Stomach smooth muscle (tissue), 2 donors: Measurements from ENCODE around the gene ABCC12.

Source experiments
- H3K27ac ChIP-seq: one replicate; pipeline ENCODE4 v1.7.0; 2013; ENCODE audit warnings: mild to moderate bottlenecking, low read length, inconsistent platforms
- H3K27me3 ChIP-seq, 2 donors: one replicate each; pipeline ENCODE4 v1.7.0; 2013; ENCODE audit warnings: low read length in 2 of 2; ENCODE audit not compliant: insufficient read depth in 2 of 2, control insufficient read depth in 1 of 2
- H3K36me3 ChIP-seq, 2 donors: one replicate each; pipeline ENCODE4 v1.7.0; 2013; ENCODE audit warnings: low read length in 2 of 2; ENCODE audit not compliant: control insufficient read depth in 2 of 2, insufficient read depth in 2 of 2
- H3K4me1 ChIP-seq: one replicate; pipeline ENCODE4 v1.7.0; 2013; ENCODE audit warnings: low read length; ENCODE audit not compliant: control insufficient read depth, insufficient read depth
- H3K4me3 ChIP-seq, 2 donors: one replicate each; pipeline ENCODE4 v1.7.0; 2013; ENCODE audit warnings: low read length in 2 of 2
- H3K9ac ChIP-seq, 2 donors: one replicate each; pipeline ENCODE4 v1.7.0; 2013; ENCODE audit warnings: low read length in 2 of 2, mild to moderate bottlenecking in 1 of 2
- H3K9me3 ChIP-seq, 2 donors: one replicate each; pipeline ENCODE4 v1.7.0; 2013; ENCODE audit warnings: low read length in 2 of 2; ENCODE audit not compliant: control insufficient read depth in 2 of 2
- donor health status: healthy.
- donor health status: Pancreatic carcinoma.

Gene ABCC12

DNA sequence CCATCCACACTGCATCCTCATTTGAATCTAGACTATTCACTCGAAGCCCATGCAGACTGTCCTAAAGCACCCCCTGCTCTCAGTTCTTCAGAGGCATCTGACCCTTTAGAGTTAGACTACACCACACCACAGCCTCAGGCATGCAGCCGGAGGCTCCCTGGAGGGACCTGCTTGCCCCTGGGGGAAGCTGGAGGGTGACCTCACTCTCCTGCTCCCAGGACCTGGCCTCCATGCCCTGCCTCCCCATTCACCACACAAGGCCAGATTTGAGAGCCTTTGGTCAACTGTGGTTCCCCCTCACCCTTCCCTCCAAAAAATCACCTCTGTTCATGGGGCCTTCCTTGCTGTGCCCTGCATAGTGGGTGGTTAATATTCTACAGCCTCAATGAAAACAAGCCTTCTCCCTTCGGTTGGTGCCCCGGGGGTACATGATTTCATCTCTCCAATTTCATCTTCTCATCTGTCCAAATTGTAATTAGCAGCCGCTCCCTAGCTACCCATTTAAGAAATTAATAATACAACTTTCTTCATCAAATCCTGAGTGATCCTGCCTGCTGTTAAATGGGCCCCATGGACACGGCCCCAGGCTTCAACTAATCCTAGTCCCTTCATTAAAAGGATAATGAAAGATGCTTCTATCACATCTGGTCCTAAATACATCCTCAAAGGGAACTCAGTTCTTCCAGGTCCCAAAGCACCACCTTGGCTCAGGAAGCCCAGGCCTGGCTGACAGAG is 24.4 kb downstream of the ABCC12 start:
- no peaks in the 10 kb centered on the region for H3K9me3 ChIP-seq
- H3K27me3 ChIP-seq: peaks cover 0 to 5% of the 10 kb centered on the region in 2 donors

DNA sequence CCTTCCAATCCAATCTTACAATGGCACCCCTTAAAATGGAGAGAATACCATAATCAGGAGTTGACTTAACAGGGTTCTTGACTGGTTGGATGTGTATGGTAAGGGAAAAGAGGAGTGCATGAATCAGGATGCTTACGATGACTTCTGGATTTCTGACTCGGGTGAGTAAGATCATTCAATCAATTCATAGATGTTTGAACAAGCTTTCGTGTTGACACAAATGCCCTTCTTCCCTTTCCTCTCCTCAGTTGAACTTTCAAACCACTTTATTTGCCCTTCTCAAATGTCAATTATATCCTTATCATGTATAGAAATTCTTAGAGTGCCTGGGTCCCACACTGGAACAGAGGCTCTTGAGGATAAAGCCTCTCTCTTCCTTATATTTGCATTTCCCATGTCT is 25.9 kb downstream of the ABCC12 start:
- Histone ChIP-seq H3K36me3 (no peaks in the 10 kb centered on the region), H3K27me3 (peaks cover 0 to 5% of the 10 kb centered on the region in 2 donors), H3K4me1 (no peaks in the 10 kb centered on the region), H3K27ac (no peak overlapping the region), H3K4me3 (no peak overlapping the region), H3K9me3 (no peaks in the 10 kb centered on the region), H3K9ac (no peak overlapping the region)

More for the DNA sequence above, 24.4 kb downstream of the ABCC12 start:
- Histone ChIP-seq H3K4me3 (no peak overlapping the region), H3K27ac (no peak overlapping the region), H3K4me1 (no peaks in the 10 kb centered on the region), H3K36me3 (no peaks in the 10 kb centered on the region), H3K9ac (no peak overlapping the region)

- Histone ChIP-seq H3K36me3 (no peaks in the 10 kb centered on the region), H3K27me3 (peaks cover 0 to 5% of the 10 kb centered on the region in 2 donors), H3K4me1 (no peaks in the 10 kb centered on the region), H3K9ac (no peak overlapping the region), H3K4me3 (no peak overlapping the region), H3K9me3 (no peaks in the 10 kb centered on the region), H3K27ac (no peak overlapping the region)
Measured at GRCh38 chr16:48128769-48129168, 27.0 kb downstream of the ABCC12 start.

GRCh38 chr16:48126801-48127644 is 28.8 kb downstream of the ABCC12 start:
- H3K4me1 ChIP-seq: no peaks in the 10 kb centered on the region
- no peak overlapping the region for H3K4me3 ChIP-seq
- H3K27ac ChIP-seq: no peak overlapping the region
- H3K9ac ChIP-seq: no peak overlapping the region
- H3K27me3 ChIP-seq: peaks cover 4 to 5% of the 10 kb centered on the region in 2 donors
- H3K36me3 ChIP-seq: no peaks in the 10 kb centered on the region
- no peaks in the 10 kb centered on the region for H3K9me3 ChIP-seq

DNA sequence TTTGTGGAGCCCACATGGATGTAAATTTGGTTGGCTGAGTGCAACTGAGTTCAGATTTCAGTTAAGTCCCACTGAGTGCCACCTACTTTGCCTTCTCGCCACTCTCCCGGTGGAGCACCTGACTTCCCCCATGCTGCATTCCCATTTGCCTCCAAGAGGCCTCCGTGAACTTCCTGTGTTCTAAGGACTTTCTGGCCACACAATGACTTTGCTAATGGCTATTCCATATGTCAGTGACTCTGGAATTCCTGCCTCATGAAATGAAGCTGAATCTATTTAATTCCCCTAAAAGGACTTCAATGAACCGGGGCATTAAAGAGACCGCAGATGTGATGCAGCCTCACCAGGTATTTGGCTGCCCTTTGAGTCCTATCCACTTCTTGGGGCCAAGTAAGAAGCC is 29.9 kb downstream of the ABCC12 start:
- H3K4me1 ChIP-seq: no peaks in the 10 kb centered on the region
- no peaks in the 10 kb centered on the region for H3K36me3 ChIP-seq
- no peak overlapping the region for H3K4me3 ChIP-seq
- no peak overlapping the region for H3K9ac ChIP-seq
- H3K27me3 ChIP-seq: peaks cover 4 to 5% of the 10 kb centered on the region in 2 donors
- no peaks in the 10 kb centered on the region for H3K9me3 ChIP-seq
- H3K27ac ChIP-seq: no peak overlapping the region

- no peak overlapping the region for H3K9ac ChIP-seq
- H3K27me3 ChIP-seq: peaks cover 4% of the 10 kb centered on the region in 2 donors
- no peak overlapping the region for H3K4me3 ChIP-seq
- H3K9me3 ChIP-seq: no peaks in the 10 kb centered on the region
- no peaks in the 10 kb centered on the region for H3K4me1 ChIP-seq
- H3K36me3 ChIP-seq: no peaks in the 10 kb centered on the region
- no peak overlapping the region for H3K27ac ChIP-seq
Measured at GRCh38 chr16:48124266-48124665, 31.5 kb downstream of the ABCC12 start.

GRCh38 chr16:48123104-48123788 is 32.5 kb downstream of the ABCC12 start:
- no peak overlapping the region for H3K27ac ChIP-seq
- no peak overlapping the region for H3K4me3 ChIP-seq
- no peak overlapping the region for H3K9ac ChIP-seq
- peaks cover 2 to 4% of the 10 kb centered on the region in 2 donors for H3K27me3 ChIP-seq
- no peaks in the 10 kb centered on the region for H3K9me3 ChIP-seq
- H3K36me3 ChIP-seq: no peaks in the 10 kb centered on the region
- H3K4me1 ChIP-seq: no peaks in the 10 kb centered on the region

DNA sequence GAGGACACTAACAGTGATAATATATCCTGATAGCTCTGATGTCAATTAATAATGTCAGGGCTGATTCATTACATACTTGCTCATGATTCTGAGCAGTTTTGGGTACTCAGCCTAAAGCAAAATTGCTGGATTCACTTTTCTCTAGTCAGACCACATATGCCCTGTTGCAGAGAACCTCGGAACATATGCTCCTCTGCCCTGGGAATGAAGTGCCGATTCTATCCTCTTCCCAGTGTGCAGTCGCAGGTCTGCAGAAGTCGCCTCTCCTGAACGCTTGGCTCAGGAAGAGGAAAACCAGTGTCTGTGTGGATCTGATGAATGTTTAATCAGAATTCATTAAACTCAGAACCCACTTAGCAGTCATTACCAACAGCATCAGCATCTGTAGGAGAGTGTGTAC is 34.5 kb downstream of the ABCC12 start:
- Histone ChIP-seq H3K36me3 (no peaks in the 10 kb centered on the region), H3K4me3 (no peak overlapping the region), H3K27ac (no peak overlapping the region), H3K4me1 (no peaks in the 10 kb centered on the region), H3K9ac (no peak overlapping the region), H3K27me3 (peaks cover 2 to 4% of the 10 kb centered on the region in 2 donors), H3K9me3 (no peaks in the 10 kb centered on the region)

DNA sequence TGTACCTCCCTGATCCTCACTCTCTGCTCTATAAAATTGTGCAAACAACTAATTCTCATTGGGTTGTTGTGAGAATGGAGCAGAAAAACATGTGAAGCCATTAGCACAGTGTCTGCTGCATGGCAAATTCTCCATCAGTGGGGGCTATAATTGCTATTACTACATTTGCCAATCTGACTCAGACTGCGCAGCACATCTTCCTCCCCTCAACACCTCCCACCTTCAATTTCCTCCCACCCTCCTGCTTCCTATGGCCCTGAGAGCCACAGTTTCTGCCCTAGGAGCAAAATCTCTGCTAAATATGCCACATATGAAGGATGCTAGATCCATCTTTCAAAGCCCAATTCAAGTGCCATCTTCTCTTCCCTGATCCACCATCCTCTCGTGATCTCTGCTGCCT is 37.0 kb downstream of the ABCC12 start:
- H3K27me3 ChIP-seq: peaks cover 4 to 5% of the 10 kb centered on the region in 2 donors
- no peaks in the 10 kb centered on the region for H3K4me1 ChIP-seq
- no peak overlapping the region for H3K9ac ChIP-seq
- H3K36me3 ChIP-seq: no peaks in the 10 kb centered on the region
- no peak overlapping the region for H3K4me3 ChIP-seq
- H3K27ac ChIP-seq: no peak overlapping the region
- H3K9me3 ChIP-seq: no peaks in the 10 kb centered on the region

DNA sequence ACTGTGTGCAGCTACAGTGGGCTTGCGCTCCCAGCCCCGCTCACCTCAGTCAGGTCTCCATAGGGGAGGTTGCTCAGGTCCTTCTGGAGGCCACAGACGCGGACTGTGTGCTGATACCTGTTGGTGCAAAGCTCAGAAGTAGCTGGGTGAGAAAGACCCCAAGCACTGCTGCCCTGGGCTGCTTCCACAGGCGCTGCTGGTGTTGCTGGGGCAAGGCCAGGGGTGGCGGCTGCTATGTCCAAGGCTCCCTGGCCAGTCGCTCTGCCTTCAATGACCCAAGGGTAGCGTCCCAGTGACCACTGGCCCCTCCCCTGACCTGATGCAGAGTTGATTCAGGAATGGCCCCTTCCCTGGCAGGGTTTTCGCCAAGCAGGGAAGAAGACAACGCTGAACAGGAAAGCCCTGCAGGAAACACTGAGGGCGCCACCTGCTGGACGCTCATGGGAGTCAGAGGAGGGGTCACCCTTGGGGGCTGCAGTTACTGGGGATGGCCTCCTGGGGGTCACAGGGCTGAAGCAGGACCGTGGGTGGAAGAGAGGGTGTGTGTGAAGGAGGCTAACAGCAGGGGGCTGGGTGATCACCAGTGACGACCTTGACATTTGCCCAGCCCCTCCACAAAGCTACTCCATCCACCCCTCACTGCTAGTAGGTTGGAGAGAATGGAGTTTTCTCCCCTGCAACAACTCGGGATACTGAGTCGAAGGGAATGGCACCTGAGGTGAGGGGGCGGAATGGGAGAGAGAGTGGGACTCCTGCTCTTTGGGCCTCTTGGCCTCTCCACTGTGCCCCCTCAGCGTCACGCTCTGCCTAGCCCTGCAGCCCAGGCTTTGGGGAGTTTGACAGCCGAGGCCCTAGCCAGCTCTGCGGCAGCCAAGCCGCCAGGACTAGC is 38.3 kb downstream of the ABCC12 start:
- Histone ChIP-seq H3K4me1 (no peaks in the 10 kb centered on the region), H3K27ac (no peak overlapping the region), H3K27me3 (peaks cover 3 to 10% of the 10 kb centered on the region in 2 donors), H3K4me3 (no peak overlapping the region), H3K36me3 (no peaks in the 10 kb centered on the region), H3K9me3 (no peaks in the 10 kb centered on the region), H3K9ac (no peak overlapping the region)
